ENCODE results near the gene COL17A1. TPM values are rescaled to one million over a fixed set of nuclear protein-coding genes. Genes with fewer than 3 reads are reported as not detected.

Gene COL17A1
- total RNA-seq, 2 donors from 2014 or later, result 1.1 to 2.3 TPM

DNA sequence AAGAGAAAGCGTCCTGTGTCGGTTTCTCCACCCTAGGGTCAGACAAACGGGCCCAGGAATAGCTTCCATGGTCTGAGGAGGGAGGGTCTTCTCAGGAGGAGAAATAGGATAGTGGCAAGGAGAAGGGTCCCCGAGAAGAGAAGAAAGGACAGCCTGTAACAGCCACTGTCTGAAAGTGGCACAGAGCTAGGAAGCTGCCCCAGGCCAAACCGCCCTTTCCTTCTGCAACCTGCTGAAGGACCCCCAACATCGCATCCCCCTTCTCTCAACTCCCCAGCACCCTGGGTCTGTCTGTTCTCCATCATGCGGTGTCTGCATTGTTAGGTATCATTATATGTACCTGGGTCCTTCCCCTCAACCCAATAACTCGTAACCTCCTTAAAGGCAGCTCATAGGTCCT is 47.1 kb downstream of the COL17A1 start:
- H3K4me1 ChIP-seq (ENCODE audit: control insufficient read depth, insufficient read depth, low read length), result no peaks in the 10 kb centered on the region
- H3K4me1 Mint-ChIP-seq, result peaks cover 4% of the 10 kb centered on the region
- 90 to 94% methylated on average over 3 to 8 of the region's 8 CpGs for WGBS, 2 experiments (ENCODE audit: insufficient coverage in 1 of 2, insufficient read length in 1 of 2)
- no peak overlapping the region for H3K9ac ChIP-seq (ENCODE audit: extremely low read depth, low read length, poor library complexity, severe bottlenecking)
- H3K36me3 Mint-ChIP-seq (ENCODE audit: low read depth), result no peaks in the 10 kb centered on the region
- no peak overlapping the region for H3K27ac ChIP-seq (ENCODE audit: low read depth, low read length)
- DNase-seq, result no peak
- H3K9me3 Mint-ChIP-seq, result no peaks in the 10 kb centered on the region
- no peak overlapping the region for H3K4me3 Mint-ChIP-seq
- H3K27ac Mint-ChIP-seq, result no peak overlapping the region
- H3K4me3 ChIP-seq (ENCODE audit: low read length), result no peak overlapping the region
- H3K27me3 Mint-ChIP-seq (ENCODE audit: insufficient read depth), result no peaks in the 10 kb centered on the region
- H3K27me3 ChIP-seq (ENCODE audit: control insufficient read depth, insufficient read depth, low read length, poor library complexity, severe bottlenecking), result no peaks in the 10 kb centered on the region
- TF ChIP-seq, protein P1, sequence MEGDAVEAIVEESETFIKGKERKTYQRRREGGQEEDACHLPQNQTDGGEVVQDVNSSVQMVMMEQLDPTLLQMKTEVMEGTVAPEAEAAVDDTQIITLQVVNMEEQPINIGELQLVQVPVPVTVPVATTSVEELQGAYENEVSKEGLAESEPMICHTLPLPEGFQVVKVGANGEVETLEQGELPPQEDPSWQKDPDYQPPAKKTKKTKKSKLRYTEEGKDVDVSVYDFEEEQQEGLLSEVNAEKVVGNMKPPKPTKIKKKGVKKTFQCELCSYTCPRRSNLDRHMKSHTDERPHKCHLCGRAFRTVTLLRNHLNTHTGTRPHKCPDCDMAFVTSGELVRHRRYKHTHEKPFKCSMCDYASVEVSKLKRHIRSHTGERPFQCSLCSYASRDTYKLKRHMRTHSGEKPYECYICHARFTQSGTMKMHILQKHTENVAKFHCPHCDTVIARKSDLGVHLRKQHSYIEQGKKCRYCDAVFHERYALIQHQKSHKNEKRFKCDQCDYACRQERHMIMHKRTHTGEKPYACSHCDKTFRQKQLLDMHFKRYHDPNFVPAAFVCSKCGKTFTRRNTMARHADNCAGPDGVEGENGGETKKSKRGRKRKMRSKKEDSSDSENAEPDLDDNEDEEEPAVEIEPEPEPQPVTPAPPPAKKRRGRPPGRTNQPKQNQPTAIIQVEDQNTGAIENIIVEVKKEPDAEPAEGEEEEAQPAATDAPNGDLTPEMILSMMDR (conservative IDR thresholded peaks at IDR 0.05), result no peak
- no peaks in the 10 kb centered on the region for H3K36me3 ChIP-seq (ENCODE audit: control insufficient read depth, insufficient read depth, low read length)
- no peaks in the 10 kb centered on the region for H3K9me3 ChIP-seq (ENCODE audit: control insufficient read depth, low read length)

DNA sequence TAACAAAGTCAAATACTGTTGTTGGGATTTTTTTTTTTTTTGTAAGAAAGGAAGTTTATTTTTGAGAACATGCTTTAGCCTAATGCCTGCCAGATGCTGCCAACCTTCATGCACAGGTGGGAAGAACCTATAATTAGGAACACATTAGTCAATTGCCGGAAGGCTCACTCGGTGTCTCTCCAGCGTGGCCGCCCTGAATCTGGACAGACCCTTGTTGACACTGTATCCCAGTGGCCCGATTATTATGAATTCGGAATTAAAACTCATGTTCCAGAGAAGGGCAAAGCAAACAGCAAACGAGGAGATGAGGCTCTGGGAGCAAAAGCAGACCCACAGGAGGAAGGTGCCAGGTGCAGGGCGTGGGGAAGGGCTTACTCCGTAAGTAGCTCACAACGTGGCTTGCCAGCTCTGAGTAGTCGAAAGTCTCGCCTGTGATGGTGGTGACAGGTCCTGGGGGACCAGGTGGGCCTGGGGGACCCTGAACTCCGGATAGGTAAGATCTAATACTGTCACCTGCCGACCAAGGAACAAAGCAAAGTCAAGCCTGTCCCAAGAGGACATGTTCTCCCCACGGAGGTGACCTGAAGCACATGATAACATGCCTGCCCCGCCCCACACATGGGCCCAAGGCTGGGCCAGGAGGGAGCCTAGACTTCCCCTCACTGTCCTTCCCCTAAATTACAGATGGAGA is 48.3 kb downstream of the COL17A1 start:
- no peak overlapping the region for H3K27ac Mint-ChIP-seq
- no peak overlapping the region for H3K4me3 Mint-ChIP-seq
- peaks cover 5% of the 10 kb centered on the region for H3K4me1 Mint-ChIP-seq
- no peaks in the 10 kb centered on the region for H3K27me3 Mint-ChIP-seq (ENCODE audit: insufficient read depth)
- no peaks in the 10 kb centered on the region for H3K36me3 Mint-ChIP-seq (ENCODE audit: low read depth)
- Histone ChIP-seq H3K9ac (ENCODE audit: extremely low read depth, low read length, poor library complexity, severe bottlenecking) (no peak overlapping the region), H3K9me3 (ENCODE audit: control insufficient read depth, low read length) (no peaks in the 10 kb centered on the region), H3K36me3 (ENCODE audit: control insufficient read depth, insufficient read depth, low read length) (no peaks in the 10 kb centered on the region), H3K4me3 (ENCODE audit: low read length) (no peak overlapping the region), H3K4me1 (ENCODE audit: control insufficient read depth, insufficient read depth, low read length) (no peaks in the 10 kb centered on the region), H3K27me3 (ENCODE audit: control insufficient read depth, insufficient read depth, low read length, poor library complexity, severe bottlenecking) (no peaks in the 10 kb centered on the region), H3K27ac (ENCODE audit: low read depth, low read length) (no peak overlapping the region)
- DNase-seq, result no peak
- TF ChIP-seq, protein P1 (conservative IDR thresholded peaks at IDR 0.05), result no peak
- WGBS, 2 experiments (ENCODE audit: insufficient coverage in 1 of 2, insufficient read length in 1 of 2), result 81 to 88% methylated on average over 13 to 16 of the region's 16 CpGs
- no peaks in the 10 kb centered on the region for H3K9me3 Mint-ChIP-seq

DNA sequence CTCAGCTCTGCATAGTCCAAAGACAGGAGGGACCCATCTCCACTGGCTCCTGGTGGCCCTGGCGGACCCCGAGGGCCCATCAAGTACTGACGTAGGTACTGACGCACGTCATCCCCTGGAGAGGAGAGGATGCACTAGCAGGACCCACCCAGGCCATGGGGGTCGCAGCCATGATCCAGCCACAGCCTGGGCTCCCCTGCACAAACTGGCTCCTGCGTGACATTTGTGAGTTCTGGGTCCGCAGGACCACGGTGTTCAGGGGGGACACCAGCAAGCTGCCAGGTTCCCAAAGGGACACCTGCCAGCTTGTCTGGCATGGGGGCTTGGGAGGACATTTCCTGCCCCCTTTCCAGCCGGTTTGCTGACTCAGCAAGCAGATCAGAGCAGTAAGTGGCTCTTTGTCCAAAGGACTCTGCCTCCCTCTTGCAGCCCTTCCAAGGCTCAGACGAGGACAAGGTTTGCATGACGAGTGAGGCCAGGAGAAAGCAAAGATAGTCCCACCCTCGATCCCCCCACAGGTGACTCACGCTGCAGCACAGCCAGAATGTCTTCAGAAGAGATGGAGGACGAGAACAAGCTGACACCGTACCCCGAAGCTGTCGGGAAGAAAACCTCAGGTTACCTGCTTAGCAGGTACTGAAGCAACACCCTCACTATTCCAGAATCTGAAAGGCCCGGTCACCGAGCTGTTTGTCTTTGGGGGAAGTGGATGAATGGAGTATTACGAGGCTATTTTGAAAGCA is 49.0 kb downstream of the COL17A1 start:
- H3K4me1 Mint-ChIP-seq, result peaks cover 12% of the 10 kb centered on the region
- no peaks in the 10 kb centered on the region for H3K9me3 Mint-ChIP-seq
- H3K36me3 Mint-ChIP-seq (ENCODE audit: low read depth), result no peaks in the 10 kb centered on the region
- Histone ChIP-seq H3K36me3 (ENCODE audit: control insufficient read depth, insufficient read depth, low read length) (no peaks in the 10 kb centered on the region), H3K9ac (ENCODE audit: extremely low read depth, low read length, poor library complexity, severe bottlenecking) (no peak overlapping the region), H3K4me1 (ENCODE audit: control insufficient read depth, insufficient read depth, low read length) (no peaks in the 10 kb centered on the region), H3K27me3 (ENCODE audit: control insufficient read depth, insufficient read depth, low read length, poor library complexity, severe bottlenecking) (no peaks in the 10 kb centered on the region), H3K9me3 (ENCODE audit: control insufficient read depth, low read length) (no peaks in the 10 kb centered on the region), H3K4me3 (ENCODE audit: low read length) (no peak overlapping the region), H3K27ac (ENCODE audit: low read depth, low read length) (no peak overlapping the region)
- 91 to 93% methylated on average over 15 to 21 of the region's 21 CpGs for WGBS, 2 experiments (ENCODE audit: insufficient coverage in 1 of 2, insufficient read length in 1 of 2)
- no peak overlapping the region for H3K4me3 Mint-ChIP-seq
- no peak overlapping the region for H3K27ac Mint-ChIP-seq
- peak; percentile 46 for DNase-seq
- no peaks in the 10 kb centered on the region for H3K27me3 Mint-ChIP-seq (ENCODE audit: insufficient read depth)
- TF ChIP-seq, protein P1 (conservative IDR thresholded peaks at IDR 0.05), result no peak

All from endodermal cell (in vitro differentiated cells).